Endothelial cell of umbilical vein (primary cell): ENCODE data around the gene FBXO45. TPM values are rescaled to one million over a fixed set of nuclear protein-coding genes. Genes with fewer than 3 reads are reported as not detected.

Experiments used
- BruUV-seq: library from RNA; stranded (reverse); fragments of 400-500 nt; replicated peaks from 2 replicates; lab custom pipeline; 2021; lab: Mats Ljungman, UMichigan
- CTCF ChIA-PET: fragments of 300-600, 350-600 bp; sonication (Branson Sonifier 250); formaldehyde crosslinking; loops from one replicate; lab custom pipeline; 2021; ENCODE audit warnings: antibody characterized with exemption, inconsistent platforms; lab: Charles Lee
- POLR2A ChIA-PET: fragments of 300-600, 350-600 bp; sonication (Branson Sonifier 250); formaldehyde crosslinking; loops from one replicate; lab custom pipeline; 2021; ENCODE audit warnings: antibody characterized with exemption, inconsistent platforms; lab: Charles Lee
- DNase-seq: peaks from one replicate; pipeline ENCODE4 v3.0.0-alpha.2; 2011; ENCODE audit warnings: low read depth, low spot score
- FAIRE-seq: peaks from 2 replicates; lab custom pipeline; 2011; peaks lifted over from hg19 to GRCh38; lab: Jason Lieb, UNC
- H2AFZ ChIP-seq: 2 replicates; pipeline ENCODE4 v1.6.0; 2012; ENCODE audit warnings: low read depth, low read length, control low read depth, inconsistent platforms
- H3K27ac ChIP-seq: 2 replicates; pipeline ENCODE4 v1.5.1; 2011; ENCODE audit warnings: low read depth, mild to moderate bottlenecking, control low read depth, low read length, moderate library complexity; ENCODE audit not compliant: insufficient read depth
- H3K27me3 ChIP-seq, 2 experiments: 2 replicates each; pipeline versions ENCODE4 v1.6.0 to v1.6.1; 2011; ENCODE audit warnings: low read length in 2 of 2, mixed read lengths in 1 of 2; ENCODE audit not compliant: control insufficient read depth in 2 of 2, insufficient read depth in 2 of 2
- H3K36me3 ChIP-seq, 2 experiments: 2 replicates in 1 of 2; 3 replicates in 1 of 2; pipeline ENCODE4 v1.5.1; 2011; ENCODE audit warnings: low read length in 2 of 2, mild to moderate bottlenecking in 1 of 2, moderate library complexity in 1 of 2; ENCODE audit not compliant: control insufficient read depth in 2 of 2, insufficient read depth in 2 of 2; ENCODE audit errors: extremely low read depth in 1 of 2
- H3K4me1 ChIP-seq: 3 replicates; pipeline ENCODE4 v1.5.1; 2011; ENCODE audit warnings: mild to moderate bottlenecking, low read length; ENCODE audit not compliant: control insufficient read depth, insufficient read depth; ENCODE audit errors: extremely low read depth
- H3K4me2 ChIP-seq: 2 replicates; pipeline ENCODE4 v1.6.1; 2011; ENCODE audit warnings: low read length, control low read depth, mixed read lengths; ENCODE audit not compliant: insufficient read depth
- H3K4me3 ChIP-seq, 3 experiments: fragments of 200-600 bp in 1 of 3; sonication (generic), shearing (Covaris generic) in 1 of 3; replicated peaks in 1 of 3; 2 replicates each; pipeline ENCODE4 v1.5.1; 2011 to 2016; ENCODE audit warnings: control low read depth in 3 of 3, low read length in 3 of 3, mild to moderate bottlenecking in 2 of 3, inconsistent platforms in 1 of 3, low read depth in 1 of 3, moderate library complexity in 1 of 3; ENCODE audit not compliant: insufficient read depth in 1 of 3
- H3K79me2 ChIP-seq: 2 replicates; pipeline ENCODE4 v1.6.0; 2012; ENCODE audit warnings: low read length, inconsistent platforms; ENCODE audit not compliant: control insufficient read depth, insufficient read depth
- H3K9ac ChIP-seq: replicated peaks from 2 replicates; pipeline ENCODE3; 2011; ENCODE audit warnings: low read length, control low read depth; ENCODE audit not compliant: insufficient read depth; ENCODE audit errors: extremely low read depth
- H3K9me1 ChIP-seq: replicated peaks from 3 replicates; pipeline ENCODE4 v1.6.0; 2011; ENCODE audit warnings: mild to moderate bottlenecking, low read length; ENCODE audit not compliant: control insufficient read depth, insufficient read depth; ENCODE audit errors: extremely low read depth
- H3K9me3 ChIP-seq: replicated peaks from 2 replicates; pipeline ENCODE4 v1.5.1; 2012; ENCODE audit warnings: low read length, inconsistent platforms; ENCODE audit not compliant: control insufficient read depth, insufficient read depth
- H4K20me1 ChIP-seq: replicated peaks from 2 replicates; pipeline ENCODE3; 2011; ENCODE audit warnings: mild to moderate bottlenecking, low read length; ENCODE audit not compliant: control insufficient read depth, insufficient read depth; ENCODE audit errors: extremely low read depth
- CTCF ChIP-seq, 2 donors: IDR thresholded peaks; 1 replicate in 1 of 2; 2 replicates in 1 of 2; pipeline ENCODE4 v1.5.1; 2011; ENCODE audit warnings: low read length in 2 of 2, mild to moderate bottlenecking in 2 of 2, moderate library complexity in 2 of 2, control low read depth in 1 of 2, inconsistent platforms in 1 of 2, low read depth in 1 of 2; ENCODE audit not compliant: insufficient read depth in 1 of 2; ENCODE audit errors: extremely low read depth in 1 of 2
- EZH2 ChIP-seq: IDR thresholded peaks from 2 replicates; pipeline ENCODE4 v1.6.1; 2012; ENCODE audit warnings: borderline replicate concordance, low read depth, mild to moderate bottlenecking, moderate library complexity, low read length, inconsistent platforms; ENCODE audit not compliant: severe bottlenecking
- FOS ChIP-seq: IDR thresholded peaks from 2 replicates; pipeline ENCODE4 v1.6.1; 2011; ENCODE audit warnings: mild to moderate bottlenecking, low read length, moderate library complexity, borderline replicate concordance; ENCODE audit not compliant: insufficient read depth
- GATA2 ChIP-seq: IDR thresholded peaks from 2 replicates; pipeline ENCODE4 v1.7.0; 2011; ENCODE audit warnings: low read depth, mild to moderate bottlenecking, moderate library complexity, mixed read lengths, low read length; ENCODE audit not compliant: insufficient read length, insufficient read depth
- JUN ChIP-seq: IDR thresholded peaks from 2 replicates; pipeline ENCODE4 v1.6.1; 2011; ENCODE audit warnings: borderline replicate concordance, low read depth; ENCODE audit not compliant: insufficient read length, insufficient read depth
- MAX ChIP-seq: IDR thresholded peaks from 2 replicates; pipeline ENCODE4 v1.6.1; 2011; ENCODE audit not compliant: insufficient read depth, insufficient read length
- MYC ChIP-seq: IDR thresholded peaks from one replicate; pipeline ENCODE4 v1.6.1; 2011; ENCODE audit warnings: mild to moderate bottlenecking, low read depth, low read length
- POLR2A ChIP-seq: IDR thresholded peaks from 2 replicates; pipeline ENCODE4 v1.6.1; 2012; ENCODE audit warnings: low read depth, mild to moderate bottlenecking, control low read depth, low read length
- POLR2AphosphoS5 ChIP-seq: IDR thresholded peaks from 2 replicates; pipeline ENCODE4 v1.6.1; 2012; ENCODE audit warnings: low read depth, mild to moderate bottlenecking, control low read depth, low read length, moderate library complexity; ENCODE audit not compliant: insufficient read depth
- dilution Hi-C: fragments of 300-500 bp; cut with MboI; formaldehyde crosslinking; loops from one replicate; pipeline ENCODE4 v1.15.0; 2019; ENCODE audit warnings: low sequenced_read_pairs; ENCODE audit not compliant: extremely low pct_ligation_motif_present
- intact Hi-C: fragments of 100-400 bp; cut with micrococcal nuclease; formaldehyde crosslinking; loops from one replicate; pipeline ENCODE4 v1.10.0; 2022
- polyA plus RNA-seq, 4 experiments: library from polyadenylated mRNA; depleted of rRNA in 3 of 4; stranded (reverse) in 3 of 4; unstranded in 1 of 4; fragments of >200 nt; gene quantifications; 2 replicates each; pipeline versions ENCODE4 v1.2.1 to v1.2.3, GENCODE V29; 2011 to 2012; ENCODE audit warnings: missing spikeins in 1 of 4
- total RNA-seq: library from RNA; stranded (reverse); gene quantifications from 2 replicates; pipeline ENCODE4 v1.2.3, GENCODE V29; 2021

FBXO45 gene
- total and polyA plus RNA-seq, 2 donors (not counting 3 experiments of a cell fraction or from before 2014, with no cell fraction given) = 3.5 to 12.4 TPM

- H3K27me3 ChIP-seq = no peaks in the 10 kb centered on the region
- no peak overlapping the region for H3K9ac ChIP-seq
- H3K79me2 ChIP-seq = no peaks in the 10 kb centered on the region
- H4K20me1 ChIP-seq = no peaks in the 10 kb centered on the region
- dilution Hi-C loops = no loop called here
- no peak overlapping the region for H3K27ac ChIP-seq
- no peaks in the 10 kb centered on the region for H3K4me1 ChIP-seq
- no peaks in the 10 kb centered on the region for H3K36me3 ChIP-seq
- BruUV-seq = no TSS peak
- H3K9me1 ChIP-seq = no peaks in the 10 kb centered on the region
- no peak overlapping the region for H3K4me2 ChIP-seq
- no peak overlapping the region for H3K4me3 ChIP-seq
- no peak for TF ChIP-seq EZH2
- no peak for TF ChIP-seq MAX
- no peak for TF ChIP-seq POLR2A
- TF ChIP-seq FOS = no peak
- TF ChIP-seq POLR2AphosphoS5 = no peak
- no peak for TF ChIP-seq JUN
- TF ChIP-seq GATA2 = no peak
- TF ChIP-seq MYC = no peak
- TF ChIP-seq CTCF (IDR thresholded peaks at IDR 0.05; ENCODE audit: extremely low read depth in 1 of 2, insufficient read depth in 1 of 2, low read depth in 1 of 2, low read length in 2 of 2) = no peak
- FAIRE-seq (no peak), DNase-seq (no peak)
- ChIA-PET POLR2A (no interaction called here), CTCF (interaction anchor here (1.1 kb wide), 1 partner anchor 16 kb away, joined by 3 read pairs; no protein-coding TSS in a partner anchor)
- H3K9me3 ChIP-seq = no peaks in the 10 kb centered on the region
- no peak overlapping the region for H2AFZ ChIP-seq
- intact Hi-C loops = no loop called here
These were observed 21.8 kb downstream of the FBXO45 start for GRCh38 chr3:196590279-196590678.
